NT2/D1 (cell line): ENCODE measurements around the gene ZNF678.

Source experiments
- DNase-seq: peaks from one replicate; pipeline ENCODE4 v3.0.0-alpha.2; 2011; ENCODE audit warnings: low read depth, low spot score
- H3K27me3 ChIP-seq: 2 replicates; pipeline ENCODE4 v1.6.0; 2011; ENCODE audit warnings: mild to moderate bottlenecking; ENCODE audit not compliant: insufficient read length, insufficient read depth
- H3K36me3 ChIP-seq: 2 replicates; pipeline ENCODE4 v1.6.1; 2011; ENCODE audit warnings: mild to moderate bottlenecking, low read length, mixed read lengths; ENCODE audit not compliant: insufficient read depth, insufficient read length
- H3K4me1 ChIP-seq: 2 replicates; pipeline ENCODE4 v1.5.1; 2011; ENCODE audit not compliant: insufficient read depth, insufficient read length
- H3K4me3 ChIP-seq: 2 replicates; pipeline ENCODE4 v1.5.1; 2011; ENCODE audit warnings: low read depth; ENCODE audit not compliant: insufficient read length
- H3K9ac ChIP-seq: 2 replicates; pipeline ENCODE4 v1.6.0; 2011; ENCODE audit warnings: low read depth; ENCODE audit not compliant: insufficient read length
- H3K9me3 ChIP-seq: 2 replicates; pipeline ENCODE4 v1.5.1; 2011; ENCODE audit warnings: mild to moderate bottlenecking, low read length; ENCODE audit not compliant: insufficient read depth
- SUZ12 ChIP-seq: IDR thresholded peaks from 2 replicates; pipeline ENCODE4 v1.6.1; 2011; ENCODE audit not compliant: insufficient read length, insufficient read depth; ENCODE audit errors: extremely low read depth
- YY1 ChIP-seq: IDR thresholded peaks from 2 replicates; pipeline ENCODE4 v1.6.1; 2011; ENCODE audit not compliant: insufficient read length, insufficient read depth
- ZNF274 ChIP-seq: IDR thresholded peaks from 2 replicates; pipeline ENCODE4 v1.6.1; 2011; ENCODE audit warnings: mild to moderate bottlenecking, low read depth, low read length

Gene ZNF678

GRCh38 chr1:227654431-227654830 is 91.1 kb downstream of the ZNF678 start:
- peaks cover 100% of the 10 kb centered on the region for H3K9me3 ChIP-seq
- H3K9ac ChIP-seq: no peak overlapping the region
- no peak for DNase-seq
- H3K4me1 ChIP-seq: no peaks in the 10 kb centered on the region
- H3K27me3 ChIP-seq: no peaks in the 10 kb centered on the region
- no peak for TF ChIP-seq YY1
- no peak overlapping the region for H3K4me3 ChIP-seq
- peaks cover 37% of the 10 kb centered on the region for H3K36me3 ChIP-seq

- Histone ChIP-seq H3K27me3 (no peaks in the 10 kb centered on the region), H3K9me3 (peaks cover 100% of the 10 kb centered on the region), H3K36me3 (peaks cover 38% of the 10 kb centered on the region), H3K9ac (no peak overlapping the region), H3K4me1 (no peaks in the 10 kb centered on the region), H3K4me3 (no peak overlapping the region)
- no peak for DNase-seq
- no peak for TF ChIP-seq SUZ12
- peak; percentile 97 for TF ChIP-seq ZNF274
- no peak for TF ChIP-seq YY1
These were observed 91.7 kb downstream of the ZNF678 start for GRCh38 chr1:227654858-227655752.

- Histone ChIP-seq H3K4me3 (no peak overlapping the region), H3K27me3 (no peaks in the 10 kb centered on the region), H3K9me3 (peaks cover 97% of the 10 kb centered on the region), H3K36me3 (peaks cover 3% of the 10 kb centered on the region), H3K4me1 (no peaks in the 10 kb centered on the region), H3K9ac (no peak overlapping the region)
- no peak for DNase-seq
- TF ChIP-seq SUZ12 (no peak), ZNF274 (no peak), YY1 (no peak)
These were observed 98.1 kb downstream of the ZNF678 start for GRCh38 chr1:227661495-227661894.

GRCh38 chr1:227662933-227663332 is 99.6 kb downstream of the ZNF678 start:
- TF ChIP-seq YY1 (no peak), SUZ12 (no peak), ZNF274 (no peak)
- no peak overlapping the region for H3K9ac ChIP-seq
- H3K36me3 ChIP-seq: peaks cover 3% of the 10 kb centered on the region
- H3K4me1 ChIP-seq: no peaks in the 10 kb centered on the region
- peaks cover 89% of the 10 kb centered on the region for H3K9me3 ChIP-seq
- no peaks in the 10 kb centered on the region for H3K27me3 ChIP-seq
- DNase-seq: no peak
- H3K4me3 ChIP-seq: no peak overlapping the region

- H3K9ac ChIP-seq: no peak overlapping the region
- TF ChIP-seq YY1 (no peak), ZNF274 (no peak), SUZ12 (no peak)
- H3K27me3 ChIP-seq: no peaks in the 10 kb centered on the region
- DNase-seq: no peak
- H3K4me3 ChIP-seq: no peak overlapping the region
- H3K36me3 ChIP-seq: no peaks in the 10 kb centered on the region
- no peaks in the 10 kb centered on the region for H3K4me1 ChIP-seq
- H3K9me3 ChIP-seq: peaks cover 83% of the 10 kb centered on the region
These were observed 102.9 kb downstream of the ZNF678 start for GRCh38 chr1:227666286-227666685.

- Histone ChIP-seq H3K4me1 (no peaks in the 10 kb centered on the region), H3K9me3 (peaks cover 33% of the 10 kb centered on the region)
- TF ChIP-seq ZNF274: no peak
- no peak for TF ChIP-seq YY1
- TF ChIP-seq SUZ12: no peak
These were observed 110.1 kb downstream of the ZNF678 start for GRCh38 chr1:227673441-227673840.

GRCh38 chr1:227685807-227686206 is 122.5 kb downstream of the ZNF678 start:
- Histone ChIP-seq H3K4me1 (no peaks in the 10 kb centered on the region), H3K9ac (no peak overlapping the region), H3K9me3 (0 out of 2 replicates have a peak, but pooled peaks cover 7% of the 10 kb centered on the region), H3K27me3 (no peaks in the 10 kb centered on the region), H3K4me3 (no peak overlapping the region), H3K36me3 (no peaks in the 10 kb centered on the region)
- DNase-seq: no peak
- no peak for TF ChIP-seq SUZ12
- TF ChIP-seq ZNF274: no peak
- no peak for TF ChIP-seq YY1

More at GRCh38 chr1:227673441-227673840, 110.1 kb downstream of the ZNF678 start:
- no peak for DNase-seq
- H3K9ac ChIP-seq: no peak overlapping the region
- peaks cover 2% of the 10 kb centered on the region for H3K27me3 ChIP-seq
- H3K36me3 ChIP-seq: no peaks in the 10 kb centered on the region
- no peak overlapping the region for H3K4me3 ChIP-seq
